K562 (cell line): ENCODE results near the gene TPSAB1.

Experiments
- POLR2A ChIP-seq: fragments of 450-650 bp; conservative IDR thresholded peaks from 2 replicates; pipeline ENCODE4 v1.6.1; 2016
- ZNF76 ChIP-seq: fragments of 250-450 bp; sonication (Bioruptor Pico); IDR thresholded peaks from 2 replicates; pipeline ENCODE4 v1.4.0; 2020; ENCODE audit warnings: mild to moderate bottlenecking, moderate library complexity, borderline replicate concordance

DNA sequence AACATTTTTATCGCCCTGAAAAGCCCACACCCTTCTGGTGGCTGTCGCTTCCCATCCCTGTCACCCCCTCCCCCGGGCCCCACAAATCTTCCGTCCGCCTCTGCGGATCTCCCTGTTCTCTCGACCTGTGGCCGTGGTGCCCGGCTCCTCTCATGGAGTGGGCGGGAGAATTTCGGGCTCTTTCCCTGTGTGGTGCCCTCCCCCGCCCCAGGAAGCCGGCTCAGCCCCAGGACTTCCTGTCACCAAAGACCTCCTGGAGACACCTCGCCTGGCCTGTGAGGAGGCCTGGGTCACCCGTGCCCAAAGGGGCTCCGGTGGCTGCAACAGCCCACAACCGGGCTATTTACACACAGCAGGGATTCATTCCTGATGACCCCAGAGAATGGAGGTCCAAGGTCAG is 42.8 kb downstream of the TPSAB1 start:
- no peak for TF ChIP-seq ZNF76 (CRISPR knock-in tag)
- no peak for TF ChIP-seq POLR2A
